Measurements from ENCODE around the gene PLXNA2.

DNA sequence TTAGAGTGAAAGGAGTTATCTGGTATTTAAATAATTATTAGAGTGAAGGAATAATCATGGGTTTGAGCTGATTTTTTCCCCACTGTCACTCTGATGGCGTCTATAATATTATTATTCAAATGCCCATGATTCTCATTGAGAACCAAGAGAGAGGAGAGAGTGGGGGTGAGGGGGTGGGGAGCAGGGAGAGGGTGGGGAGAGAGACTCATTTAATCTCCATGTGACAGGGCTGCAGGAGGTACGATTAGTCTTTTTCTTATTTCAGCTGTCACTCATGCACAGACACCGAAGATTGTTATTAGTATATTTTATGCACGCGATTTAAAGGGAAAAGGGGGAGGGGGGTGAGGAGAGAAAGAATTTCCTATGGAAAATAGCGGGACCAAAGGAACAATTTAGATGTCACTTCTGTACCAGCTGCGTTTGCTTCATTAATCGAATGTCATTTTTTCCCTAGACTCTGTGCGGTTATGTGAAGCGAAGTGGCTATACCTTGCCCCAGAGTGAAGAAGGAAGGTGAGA, 19.9 kb downstream of the PLXNA2 start:
- no peak for TF ChIP-seq CHD2 (IDR thresholded peaks at IDR 0.05; ENCODE audit: low read length)
- no peak for TF ChIP-seq POLR2A (IDR thresholded peaks at IDR 0.05; ENCODE audit: control extremely low read depth in 1 of 2, low read depth in 2 of 2, low read length in 2 of 2)
- TF ChIP-seq ZNF274 (IDR thresholded peaks at IDR 0.05; ENCODE audit: borderline replicate concordance, extremely low read depth, low read length) = no peak
- TF ChIP-seq, protein P1, sequence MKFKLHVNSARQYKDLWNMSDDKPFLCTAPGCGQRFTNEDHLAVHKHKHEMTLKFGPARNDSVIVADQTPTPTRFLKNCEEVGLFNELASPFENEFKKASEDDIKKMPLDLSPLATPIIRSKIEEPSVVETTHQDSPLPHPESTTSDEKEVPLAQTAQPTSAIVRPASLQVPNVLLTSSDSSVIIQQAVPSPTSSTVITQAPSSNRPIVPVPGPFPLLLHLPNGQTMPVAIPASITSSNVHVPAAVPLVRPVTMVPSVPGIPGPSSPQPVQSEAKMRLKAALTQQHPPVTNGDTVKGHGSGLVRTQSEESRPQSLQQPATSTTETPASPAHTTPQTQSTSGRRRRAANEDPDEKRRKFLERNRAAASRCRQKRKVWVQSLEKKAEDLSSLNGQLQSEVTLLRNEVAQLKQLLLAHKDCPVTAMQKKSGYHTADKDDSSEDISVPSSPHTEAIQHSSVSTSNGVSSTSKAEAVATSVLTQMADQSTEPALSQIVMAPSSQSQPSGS (IDR thresholded peaks at IDR 0.05; ENCODE audit: low read length) = no peak
- TF ChIP-seq, protein P2, sequence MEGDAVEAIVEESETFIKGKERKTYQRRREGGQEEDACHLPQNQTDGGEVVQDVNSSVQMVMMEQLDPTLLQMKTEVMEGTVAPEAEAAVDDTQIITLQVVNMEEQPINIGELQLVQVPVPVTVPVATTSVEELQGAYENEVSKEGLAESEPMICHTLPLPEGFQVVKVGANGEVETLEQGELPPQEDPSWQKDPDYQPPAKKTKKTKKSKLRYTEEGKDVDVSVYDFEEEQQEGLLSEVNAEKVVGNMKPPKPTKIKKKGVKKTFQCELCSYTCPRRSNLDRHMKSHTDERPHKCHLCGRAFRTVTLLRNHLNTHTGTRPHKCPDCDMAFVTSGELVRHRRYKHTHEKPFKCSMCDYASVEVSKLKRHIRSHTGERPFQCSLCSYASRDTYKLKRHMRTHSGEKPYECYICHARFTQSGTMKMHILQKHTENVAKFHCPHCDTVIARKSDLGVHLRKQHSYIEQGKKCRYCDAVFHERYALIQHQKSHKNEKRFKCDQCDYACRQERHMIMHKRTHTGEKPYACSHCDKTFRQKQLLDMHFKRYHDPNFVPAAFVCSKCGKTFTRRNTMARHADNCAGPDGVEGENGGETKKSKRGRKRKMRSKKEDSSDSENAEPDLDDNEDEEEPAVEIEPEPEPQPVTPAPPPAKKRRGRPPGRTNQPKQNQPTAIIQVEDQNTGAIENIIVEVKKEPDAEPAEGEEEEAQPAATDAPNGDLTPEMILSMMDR (IDR thresholded peaks at IDR 0.05; ENCODE audit: control extremely low read depth in 1 of 3, insufficient read depth in 1 of 3, low read depth in 1 of 3, low read length in 3 of 3) = no peak
- TF ChIP-seq CREB1 (IDR thresholded peaks at IDR 0.05) = no peak
- no peak for TF ChIP-seq GABPA (IDR thresholded peaks at IDR 0.05; ENCODE audit: borderline replicate concordance, insufficient read depth, low read length)
- no peak for TF ChIP-seq EZH2 (IDR thresholded peaks at IDR 0.05; ENCODE audit: low read depth, low read length, severe bottlenecking)
- TF ChIP-seq EP300 (IDR thresholded peaks at IDR 0.05; ENCODE audit: borderline replicate concordance in 1 of 2, low read depth in 2 of 2, low read length in 2 of 2) = no peak
- TF ChIP-seq, protein P3, sequence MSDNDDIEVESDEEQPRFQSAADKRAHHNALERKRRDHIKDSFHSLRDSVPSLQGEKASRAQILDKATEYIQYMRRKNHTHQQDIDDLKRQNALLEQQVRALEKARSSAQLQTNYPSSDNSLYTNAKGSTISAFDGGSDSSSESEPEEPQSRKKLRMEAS (IDR thresholded peaks at IDR 0.05) = no peak
- TF ChIP-seq HDAC2 (IDR thresholded peaks at IDR 0.05; ENCODE audit: borderline replicate concordance in 1 of 2, low read depth in 2 of 2, low read length in 2 of 2) = no peak
